Activated CD8-positive, alpha-beta memory T cell treated with anti-CD3 and anti-CD28 coated beads for 1 hour (primary cell): ENCODE measurements around the gene ERGIC1.
A peak's percentile ranks its signal among the peaks of the same experiment; 100 is the strongest.

ENCODE experiments used
- DNase-seq, 2 donors: peaks; one replicate each; pipeline ENCODE4 v3.0.0-alpha.2; 2020; ENCODE audit warnings: low read depth in 1 of 2; ENCODE audit errors: extremely low read depth in 1 of 2

Gene ERGIC1

DNA sequence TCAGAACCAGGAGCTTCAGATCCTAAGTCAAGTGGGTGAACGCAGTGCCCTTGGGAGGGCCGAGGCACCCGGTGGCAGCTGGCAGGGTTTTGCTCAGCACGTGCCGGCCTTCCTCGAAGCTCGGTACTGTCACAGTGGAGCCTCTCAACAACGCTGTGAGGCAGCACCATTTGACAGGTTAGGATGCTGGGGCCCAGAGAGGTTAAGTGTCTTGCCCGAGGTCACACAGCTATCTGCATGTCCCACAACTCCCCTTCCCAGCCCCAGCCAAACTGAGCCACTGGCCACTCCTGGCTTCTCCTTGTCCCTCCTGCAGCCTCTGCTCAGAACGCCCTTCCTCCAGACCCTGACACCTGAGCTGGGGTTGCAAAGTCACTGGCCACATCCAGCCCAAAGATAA is 81.5 kb downstream of the ERGIC1 start:
- no peak for DNase-seq

GRCh38 chr5:172918421-172919371 is 84.6 kb downstream of the ERGIC1 start:
- peak; percentile 11 to 14 for DNase-seq

DNA sequence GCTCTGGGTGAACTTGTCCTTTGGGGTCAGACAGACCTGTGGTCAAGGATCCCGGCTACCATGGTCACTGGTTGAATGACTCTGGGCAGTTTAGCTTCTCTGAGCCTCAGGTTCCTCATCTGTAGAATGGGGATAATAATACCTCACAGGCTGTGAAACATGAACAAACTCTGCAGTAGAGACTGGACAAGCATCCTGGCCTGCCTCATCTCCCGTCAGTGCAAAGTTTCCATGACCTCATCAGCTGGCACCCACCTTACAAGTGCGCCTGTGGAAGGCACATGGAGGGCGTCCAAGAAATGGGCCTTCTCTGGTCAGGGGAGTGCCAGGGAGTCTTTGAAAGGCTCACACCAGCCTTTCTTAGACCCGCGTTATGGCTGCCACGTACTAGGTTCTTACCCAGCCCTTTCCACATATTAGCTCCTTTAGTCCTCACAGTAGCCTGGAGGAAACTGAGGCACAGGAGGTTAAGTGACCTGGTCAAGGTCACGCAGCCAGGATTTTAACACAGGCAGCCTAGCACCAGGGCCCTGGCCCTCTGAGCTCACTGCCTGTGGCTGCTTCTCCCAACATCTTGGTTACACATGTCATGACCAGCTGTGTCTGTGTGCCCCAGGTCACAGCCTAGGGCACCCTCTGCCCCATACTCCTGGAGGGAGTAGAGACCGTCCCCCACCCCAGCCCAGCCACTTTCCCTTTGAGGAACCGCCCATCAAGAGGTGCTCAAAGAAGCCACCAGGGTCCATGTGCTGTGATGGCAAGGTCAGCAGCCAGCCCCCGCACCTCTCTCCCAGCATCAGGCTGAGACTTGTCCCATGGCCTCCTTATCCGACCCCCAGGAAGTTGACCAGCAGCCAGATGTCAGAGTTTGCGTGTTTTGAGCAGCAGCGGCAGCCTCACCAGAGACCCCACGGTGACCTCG is 85.7 kb downstream of the ERGIC1 start:
- no peak for DNase-seq

- DNase-seq, result no peak
Measured at GRCh38 chr5:172920447-172920849, 86.4 kb downstream of the ERGIC1 start.

- DNase-seq, result no peak
Measured at GRCh38 chr5:172920995-172921394, 86.9 kb downstream of the ERGIC1 start.

DNA sequence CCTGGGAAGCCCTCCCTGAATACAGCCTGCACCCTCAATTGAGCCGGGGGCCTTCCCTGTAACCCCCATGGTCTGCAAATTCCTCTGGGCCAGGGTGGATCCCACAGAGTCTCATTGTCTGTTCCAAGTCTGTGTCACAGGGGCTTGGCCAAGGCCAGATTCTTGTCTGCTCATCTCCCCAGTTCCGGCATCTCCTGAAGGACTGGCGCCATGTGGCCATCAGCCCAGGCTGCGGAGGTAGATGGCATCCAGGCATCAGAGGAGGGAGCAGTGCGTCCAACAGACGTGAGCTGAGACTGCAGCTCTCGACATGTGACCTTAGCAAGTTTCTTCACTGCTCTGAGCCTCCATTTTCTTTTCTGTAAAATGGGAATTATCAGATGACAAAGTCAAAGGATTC is 87.9 kb downstream of the ERGIC1 start:
- DNase-seq, result no peak

- DNase-seq, result no peak
Measured at GRCh38 chr5:172923539-172923938, 89.5 kb downstream of the ERGIC1 start.

GRCh38 chr5:172925336-172925948 is 91.4 kb downstream of the ERGIC1 start:
- no peak for DNase-seq

GRCh38 chr5:172926008-172926523 is 92.0 kb downstream of the ERGIC1 start:
- no peak for DNase-seq

DNA sequence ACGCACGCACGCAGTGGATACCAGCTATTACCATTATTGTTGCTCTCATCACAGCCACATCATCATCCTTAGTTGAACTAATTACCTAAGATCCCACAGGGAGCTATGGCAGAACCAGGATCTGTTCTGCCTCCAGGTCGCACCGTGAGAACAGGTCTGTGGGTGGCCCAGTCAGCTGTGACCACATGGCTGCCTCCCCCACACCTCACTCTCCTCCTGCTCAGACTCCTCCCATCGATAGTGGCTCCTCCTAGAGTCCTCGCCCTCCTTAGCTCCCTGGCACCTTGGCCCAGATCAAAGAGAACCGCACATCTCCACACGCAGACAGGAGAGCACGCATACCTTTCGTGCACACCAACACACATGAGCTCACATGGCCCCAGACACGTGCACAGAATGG is 92.7 kb downstream of the ERGIC1 start:
- DNase-seq, result no peak

DNA sequence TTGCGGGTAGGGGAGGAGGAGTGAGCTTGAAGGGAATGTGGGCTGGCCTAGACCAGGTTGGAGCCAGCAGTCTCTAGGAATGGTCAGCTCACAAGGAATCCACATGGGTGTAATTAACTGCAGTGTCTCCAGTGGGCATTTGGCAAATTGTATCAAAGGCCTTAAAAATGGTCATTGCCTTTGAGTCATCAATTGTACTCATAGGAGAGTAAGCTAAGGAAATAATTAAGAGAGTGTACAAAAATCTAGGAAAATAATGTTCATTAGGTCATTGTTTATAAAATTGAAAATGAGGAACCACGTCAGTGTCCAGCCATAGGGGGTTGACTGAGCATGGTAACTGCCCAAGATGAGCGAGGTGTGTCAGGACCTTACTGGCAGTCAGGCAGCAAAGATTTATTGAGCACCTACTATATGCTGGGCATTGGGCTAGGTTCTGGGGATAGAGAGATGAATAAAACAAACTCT is 95.4 kb downstream of the ERGIC1 start:
- DNase-seq, result no peak

DNA sequence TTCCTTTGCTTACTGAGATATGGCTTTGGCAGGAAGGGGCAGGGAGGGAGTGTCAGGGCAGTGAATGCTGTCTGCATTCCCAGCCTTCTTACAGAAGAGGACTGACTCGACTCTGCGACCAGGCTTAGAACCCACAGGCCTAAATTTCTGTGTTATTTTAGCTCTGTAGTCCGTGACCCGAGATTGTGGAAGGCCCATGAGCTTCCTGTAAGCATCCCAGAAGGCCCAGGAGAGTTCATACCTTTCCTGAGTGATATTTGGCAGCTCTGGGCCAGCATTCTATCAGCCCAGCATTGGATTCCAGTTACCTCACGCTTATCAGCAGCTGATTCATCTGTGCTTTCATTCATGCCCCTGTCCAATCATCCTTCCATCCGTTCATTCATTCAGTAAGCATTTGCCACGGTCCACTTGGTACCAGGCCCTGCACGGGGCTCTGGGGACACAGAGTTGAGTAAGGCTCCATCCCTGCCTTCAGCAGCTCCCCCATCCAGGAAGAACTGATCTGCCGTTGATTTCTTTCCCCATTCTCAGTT is 97.0 kb downstream of the ERGIC1 start:
- no peak for DNase-seq

GRCh38 chr5:172932313-172933017 is 98.4 kb downstream of the ERGIC1 start:
- DNase-seq, result peak; percentile 44 to 63

DNA sequence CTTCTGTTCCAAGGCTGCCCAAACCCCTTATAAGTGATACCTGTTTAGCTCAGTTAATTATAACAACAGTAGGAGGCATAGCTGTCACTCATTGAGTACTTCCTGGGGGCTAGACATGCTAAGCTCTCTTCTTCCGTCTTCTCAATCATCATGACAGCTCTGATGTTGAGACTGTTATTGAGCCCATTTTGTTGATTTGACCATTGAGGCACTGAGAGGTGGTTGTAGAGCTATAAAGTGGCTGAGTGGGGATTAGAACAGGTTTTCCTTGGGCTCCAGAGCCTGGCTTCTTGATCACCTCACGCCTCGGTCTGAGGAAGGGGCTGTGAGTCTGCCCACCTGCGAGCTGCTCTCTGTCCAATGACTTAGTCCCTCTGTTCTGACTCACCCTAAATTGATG is 99.2 kb downstream of the ERGIC1 start:
- DNase-seq, result no peak

DNA sequence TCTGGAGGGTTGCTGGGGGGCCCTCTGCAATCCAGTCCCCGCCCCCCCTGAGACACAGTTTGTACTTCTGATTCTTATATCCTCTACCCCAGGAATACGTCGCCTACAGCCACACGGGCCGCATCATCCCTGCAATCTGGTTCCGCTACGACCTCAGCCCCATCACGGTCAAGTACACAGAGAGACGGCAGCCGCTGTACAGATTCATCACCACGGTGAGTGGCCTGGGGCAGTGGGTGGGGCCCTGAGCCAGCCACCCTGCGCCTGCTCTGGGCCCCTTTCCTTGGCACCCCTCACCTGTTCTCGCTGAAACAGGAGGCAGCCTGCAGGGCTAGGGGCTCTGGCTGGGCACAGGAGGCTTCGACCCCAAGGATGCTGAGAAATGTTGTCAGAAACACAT is 101.0 kb downstream of the ERGIC1 start:
- DNase-seq, result no peak

GRCh38 chr5:172936401-172936800 is 102.3 kb downstream of the ERGIC1 start:
- no peak for DNase-seq

DNA sequence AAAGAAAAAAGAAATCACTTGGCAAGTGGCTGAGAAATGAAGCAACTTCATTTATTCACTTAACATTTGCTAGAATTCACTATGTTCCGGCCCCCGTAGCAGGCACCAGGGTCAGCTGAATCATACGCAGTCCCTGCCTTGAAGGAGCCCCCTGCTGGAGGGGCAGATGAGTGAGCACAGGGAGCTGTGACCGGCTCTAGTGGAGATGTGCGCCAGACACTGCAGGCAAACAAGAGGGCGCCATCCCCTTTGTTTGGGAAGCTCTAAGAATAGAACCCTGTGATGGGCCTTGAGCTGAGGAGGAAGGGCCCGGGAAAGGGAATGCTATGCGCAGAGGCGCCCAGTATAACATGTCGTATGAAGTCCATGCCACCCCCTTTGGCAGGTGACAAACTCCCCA is 105.0 kb downstream of the ERGIC1 start:
- DNase-seq, result no peak

DNA sequence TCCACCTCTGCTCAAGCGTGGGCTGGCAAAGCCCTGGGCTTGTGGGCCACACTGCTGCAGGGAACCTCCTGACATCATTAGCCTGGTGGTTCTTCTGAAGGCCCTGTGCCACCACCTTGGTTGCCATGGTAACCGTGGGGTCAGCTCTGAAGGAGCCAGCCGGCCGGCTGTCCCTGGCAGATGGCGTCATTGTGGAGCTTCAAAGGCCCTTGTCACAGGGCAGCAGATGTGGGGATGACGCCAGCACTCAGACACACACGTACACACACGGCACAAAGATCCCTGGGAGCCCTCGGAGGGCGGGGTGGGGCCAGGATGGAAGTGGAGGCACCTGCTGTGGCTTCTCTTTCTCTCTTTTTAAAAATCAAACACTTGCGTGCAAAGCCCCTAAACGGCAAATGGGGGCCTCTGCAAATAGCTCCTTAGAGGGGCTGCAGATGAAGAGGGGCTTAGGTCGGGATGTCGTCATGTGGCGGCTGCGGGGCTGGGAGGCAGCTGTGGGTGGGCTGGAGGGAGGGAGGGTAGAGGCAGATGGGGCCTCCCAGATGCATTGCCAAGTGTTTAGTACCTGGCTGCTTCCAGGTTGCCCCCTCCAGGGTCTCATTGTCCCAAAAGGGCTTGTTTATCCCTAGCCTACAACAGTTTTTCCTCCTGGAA is 105.7 kb downstream of the ERGIC1 start:
- DNase-seq, result no peak

- DNase-seq, result no peak
Measured at GRCh38 chr5:172940268-172941066, 106.4 kb downstream of the ERGIC1 start.
